Suprapubic skin (tissue), 4 donors: Measurements from ENCODE around the gene ZDHHC11. TPM values are rescaled to one million over a fixed set of nuclear protein-coding genes. Genes with fewer than 3 reads are reported as not detected.

Experiments used
- DNase-seq, 2 donors: peaks; one replicate each; pipeline ENCODE4 v3.0.0-alpha.2; 2019; ENCODE audit warnings: low spot score in 2 of 2
- H3K27ac ChIP-seq: fragments of 200-600 bp; sonication (generic); one replicate; pipeline ENCODE4 v1.5.1; 2019
- H3K27me3 ChIP-seq: fragments of 200-600 bp; sonication (generic); one replicate; pipeline ENCODE4 v1.5.1; 2019
- H3K36me3 ChIP-seq: fragments of 200-600 bp; sonication (generic); one replicate; pipeline ENCODE4 v1.5.1; 2019
- H3K4me1 ChIP-seq: fragments of 200-600 bp; sonication (generic); one replicate; pipeline ENCODE4 v1.5.1; 2019
- H3K4me3 ChIP-seq: fragments of 200-600 bp; sonication (generic); one replicate; pipeline ENCODE4 v1.5.1; 2019; ENCODE audit warnings: mild to moderate bottlenecking
- H3K9me3 ChIP-seq: fragments of 200-600 bp; sonication (generic); one replicate; pipeline ENCODE4 v1.5.1; 2019
- EP300 ChIP-seq: sonication (generic); formaldehyde crosslinking; IDR thresholded peaks from one replicate; pipeline ENCODE4 v1.6.1; 2017; ENCODE audit warnings: antibody characterized with exemption
- POLR2A ChIP-seq, 2 donors: fragments of 450-650 bp; IDR thresholded peaks; one replicate each; pipeline ENCODE4 v1.6.1; 2017; ENCODE audit warnings: antibody characterized with exemption in 2 of 2, mild to moderate bottlenecking in 2 of 2, moderate library complexity in 2 of 2
- POLR2AphosphoS5 ChIP-seq, 3 donors: sonication (generic); formaldehyde crosslinking; IDR thresholded peaks; one replicate each; pipeline ENCODE4 v1.6.1; 2017; ENCODE audit warnings: antibody characterized with exemption in 3 of 3
- WGBS: methylation state at CpG from one replicate; pipeline ENCODE4 v1.1.5; 2018; 5-methylcytosine and 5-hydroxymethylcytosine counted together
- total RNA-seq, 4 donors: library from RNA; depleted of rRNA; stranded (reverse); fragments of >200 nt; gene quantifications; one replicate each; pipeline ENCODE4 v1.1.0, GENCODE V29; 2016
- TF ChIP-seq, protein P1 (sequence below), 2 donors: fragments of 200-600 bp in 1 of 2; fragments of 450-650 bp in 1 of 2; sonication (generic) in 1 of 2; IDR thresholded peaks; one replicate each; pipeline ENCODE4 v1.5.1; 2016 to 2019; ENCODE audit warnings: antibody characterized with exemption in 2 of 2, mild to moderate bottlenecking in 1 of 2, moderate library complexity in 1 of 2

Gene ZDHHC11
- total RNA-seq, 4 donors from 2014 or later = 7.5 to 81.5 (median 22.6) TPM

DNA sequence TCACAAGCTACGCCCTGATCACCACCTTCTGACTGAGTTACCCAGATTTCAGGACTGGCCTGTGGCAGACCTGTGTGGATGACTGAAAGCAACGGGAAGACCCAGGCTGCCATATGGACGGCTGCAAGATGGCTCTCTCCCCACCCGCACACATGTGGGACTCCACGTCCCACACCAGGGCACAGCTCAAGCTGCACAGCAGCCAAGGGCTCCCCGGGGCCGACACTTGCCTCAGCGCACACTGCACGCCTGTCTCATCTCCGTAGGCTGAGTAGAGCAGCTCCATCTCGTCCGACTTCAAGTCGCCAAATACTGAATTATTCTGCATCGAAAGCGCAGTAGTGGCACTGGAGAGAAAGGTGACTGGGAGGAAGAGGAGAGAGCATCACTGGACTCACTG is 27.3 kb upstream of the ZDHHC11 start:
- no peaks in the 10 kb centered on the region for H3K9me3 ChIP-seq
- DNase-seq = no peak
- H3K27ac ChIP-seq = no peak overlapping the region
- no peaks in the 10 kb centered on the region for H3K4me1 ChIP-seq
- TF ChIP-seq, protein P1, sequence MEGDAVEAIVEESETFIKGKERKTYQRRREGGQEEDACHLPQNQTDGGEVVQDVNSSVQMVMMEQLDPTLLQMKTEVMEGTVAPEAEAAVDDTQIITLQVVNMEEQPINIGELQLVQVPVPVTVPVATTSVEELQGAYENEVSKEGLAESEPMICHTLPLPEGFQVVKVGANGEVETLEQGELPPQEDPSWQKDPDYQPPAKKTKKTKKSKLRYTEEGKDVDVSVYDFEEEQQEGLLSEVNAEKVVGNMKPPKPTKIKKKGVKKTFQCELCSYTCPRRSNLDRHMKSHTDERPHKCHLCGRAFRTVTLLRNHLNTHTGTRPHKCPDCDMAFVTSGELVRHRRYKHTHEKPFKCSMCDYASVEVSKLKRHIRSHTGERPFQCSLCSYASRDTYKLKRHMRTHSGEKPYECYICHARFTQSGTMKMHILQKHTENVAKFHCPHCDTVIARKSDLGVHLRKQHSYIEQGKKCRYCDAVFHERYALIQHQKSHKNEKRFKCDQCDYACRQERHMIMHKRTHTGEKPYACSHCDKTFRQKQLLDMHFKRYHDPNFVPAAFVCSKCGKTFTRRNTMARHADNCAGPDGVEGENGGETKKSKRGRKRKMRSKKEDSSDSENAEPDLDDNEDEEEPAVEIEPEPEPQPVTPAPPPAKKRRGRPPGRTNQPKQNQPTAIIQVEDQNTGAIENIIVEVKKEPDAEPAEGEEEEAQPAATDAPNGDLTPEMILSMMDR (IDR thresholded peaks at IDR 0.05) = no peak
- TF ChIP-seq POLR2A (IDR thresholded peaks at IDR 0.05) = no peak
- TF ChIP-seq EP300 = no peak
- TF ChIP-seq POLR2AphosphoS5 (IDR thresholded peaks at IDR 0.05) = no peak
- no peak overlapping the region for H3K4me3 ChIP-seq
- H3K27me3 ChIP-seq = no peaks in the 10 kb centered on the region
- 95% methylated on average over 13 of the region's 15 CpGs for WGBS
- peaks cover 76% of the 10 kb centered on the region for H3K36me3 ChIP-seq

GRCh38 chr5:876398-877365 is 25.9 kb upstream of the ZDHHC11 start:
- WGBS = 88% methylated on average over 21 of the region's 28 CpGs
- Histone ChIP-seq H3K4me1 (no peaks in the 10 kb centered on the region), H3K4me3 (no peak overlapping the region), H3K27ac (no peak overlapping the region), H3K9me3 (no peaks in the 10 kb centered on the region), H3K36me3 (peaks cover 78% of the 10 kb centered on the region), H3K27me3 (no peaks in the 10 kb centered on the region)
- DNase-seq = no peak
- TF ChIP-seq, protein P1 (IDR thresholded peaks at IDR 0.05) = no peak
- no peak for TF ChIP-seq POLR2AphosphoS5 (IDR thresholded peaks at IDR 0.05)
- no peak for TF ChIP-seq POLR2A (IDR thresholded peaks at IDR 0.05)
- no peak for TF ChIP-seq EP300

- WGBS = 97% methylated on average over 23 of the region's 24 CpGs
- Histone ChIP-seq H3K27me3 (no peaks in the 10 kb centered on the region), H3K4me1 (no peaks in the 10 kb centered on the region), H3K9me3 (no peaks in the 10 kb centered on the region), H3K36me3 (peaks cover 78% of the 10 kb centered on the region), H3K27ac (no peak overlapping the region), H3K4me3 (no peak overlapping the region)
- TF ChIP-seq POLR2A (IDR thresholded peaks at IDR 0.05) = no peak
- DNase-seq = no peak
These were observed 25.1 kb upstream of the ZDHHC11 start for GRCh38 chr5:875931-876330.

- Histone ChIP-seq H3K36me3 (peaks cover 99% of the 10 kb centered on the region), H3K27ac (no peak overlapping the region), H3K27me3 (no peaks in the 10 kb centered on the region), H3K4me1 (no peaks in the 10 kb centered on the region), H3K4me3 (no peak overlapping the region), H3K9me3 (no peaks in the 10 kb centered on the region)
- TF ChIP-seq POLR2A (IDR thresholded peaks at IDR 0.05) (no peak), POLR2AphosphoS5 (IDR thresholded peaks at IDR 0.05) (no peak), EP300 (no peak)
- TF ChIP-seq, protein P1 (IDR thresholded peaks at IDR 0.05) = no peak
- no peak for DNase-seq
- 89% methylated on average over 8 of the region's 8 CpGs for WGBS
These were observed 22.5 kb upstream of the ZDHHC11 start for GRCh38 chr5:873328-873727.

- 83% methylated on average over 9 of the region's 10 CpGs for WGBS
- DNase-seq = no peak
- Histone ChIP-seq H3K27me3 (no peaks in the 10 kb centered on the region), H3K4me1 (no peaks in the 10 kb centered on the region), H3K4me3 (no peak overlapping the region), H3K36me3 (peaks cover 99% of the 10 kb centered on the region), H3K9me3 (no peaks in the 10 kb centered on the region), H3K27ac (no peak overlapping the region)
- TF ChIP-seq, protein P1 (IDR thresholded peaks at IDR 0.05) = no peak
- no peak for TF ChIP-seq POLR2A (IDR thresholded peaks at IDR 0.05)
- TF ChIP-seq EP300 = no peak
- no peak for TF ChIP-seq POLR2AphosphoS5 (IDR thresholded peaks at IDR 0.05)
These were observed 21.5 kb upstream of the ZDHHC11 start for GRCh38 chr5:872301-872700.
